ENCODE data around the gene EHMT1.

DNA sequence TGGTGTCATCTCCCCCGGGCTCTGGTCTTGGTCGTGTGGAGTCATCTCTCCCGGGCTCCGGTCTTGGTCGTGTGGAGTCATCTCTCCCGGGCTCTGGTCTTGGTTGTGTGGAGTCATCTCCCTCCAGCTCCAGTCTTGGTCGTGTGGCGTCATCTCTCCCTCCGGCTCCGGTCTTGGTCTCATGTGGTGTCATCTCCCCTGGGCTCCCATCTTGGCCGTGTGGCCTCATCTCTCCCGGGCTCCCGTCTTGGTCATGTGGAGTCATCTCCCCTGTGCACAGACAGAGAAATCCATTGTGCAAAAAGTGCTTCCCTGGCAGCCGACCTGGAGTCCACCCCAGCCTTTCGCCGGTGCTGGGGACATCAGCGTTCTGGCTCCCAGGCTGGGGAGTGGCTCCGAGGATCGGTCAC lies 167.7 kb downstream of the EHMT1 start:
- TF ChIP-seq, protein P1, sequence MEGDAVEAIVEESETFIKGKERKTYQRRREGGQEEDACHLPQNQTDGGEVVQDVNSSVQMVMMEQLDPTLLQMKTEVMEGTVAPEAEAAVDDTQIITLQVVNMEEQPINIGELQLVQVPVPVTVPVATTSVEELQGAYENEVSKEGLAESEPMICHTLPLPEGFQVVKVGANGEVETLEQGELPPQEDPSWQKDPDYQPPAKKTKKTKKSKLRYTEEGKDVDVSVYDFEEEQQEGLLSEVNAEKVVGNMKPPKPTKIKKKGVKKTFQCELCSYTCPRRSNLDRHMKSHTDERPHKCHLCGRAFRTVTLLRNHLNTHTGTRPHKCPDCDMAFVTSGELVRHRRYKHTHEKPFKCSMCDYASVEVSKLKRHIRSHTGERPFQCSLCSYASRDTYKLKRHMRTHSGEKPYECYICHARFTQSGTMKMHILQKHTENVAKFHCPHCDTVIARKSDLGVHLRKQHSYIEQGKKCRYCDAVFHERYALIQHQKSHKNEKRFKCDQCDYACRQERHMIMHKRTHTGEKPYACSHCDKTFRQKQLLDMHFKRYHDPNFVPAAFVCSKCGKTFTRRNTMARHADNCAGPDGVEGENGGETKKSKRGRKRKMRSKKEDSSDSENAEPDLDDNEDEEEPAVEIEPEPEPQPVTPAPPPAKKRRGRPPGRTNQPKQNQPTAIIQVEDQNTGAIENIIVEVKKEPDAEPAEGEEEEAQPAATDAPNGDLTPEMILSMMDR (IDR thresholded peaks at IDR 0.05) = no peak
- no peak for TF ChIP-seq POLR2AphosphoS5 (IDR thresholded peaks at IDR 0.05)
